Right lobe of liver (tissue), 6 donors: ENCODE results near the gene TMEM120B. TPM values are rescaled to one million over a fixed set of nuclear protein-coding genes. Genes with fewer than 3 reads are reported as not detected.
A peak's percentile ranks its signal among the peaks of the same experiment; 100 is the strongest.

Source experiments
- ATAC-seq, 4 donors: fragments of 200-7000 bp; cut with Tn5 transposase; one replicate each; pipeline ENCODE4 v1.9.1; 2020; ENCODE audit warnings: mild to moderate bottlenecking in 4 of 4, moderate library complexity in 4 of 4
- DNase-seq, 3 donors: peaks; one replicate each; pipeline ENCODE4 v3.0.0-alpha.2; 2020
- H3K27ac ChIP-seq, 3 donors: fragments of 200-600 bp; one replicate each; pipeline ENCODE4 v1.8.0; 2022
- H3K27me3 ChIP-seq, 2 donors: fragments of 200-600 bp; one replicate each; pipeline ENCODE4 v1.8.0; 2022
- H3K36me3 ChIP-seq, 4 donors: fragments of 200-600 bp; sonication (generic) in 1 of 4; one replicate each; pipeline versions ENCODE4 v1.5.1 to v1.8.0; 2017 to 2022; ENCODE audit warnings: control low read depth in 1 of 4
- H3K4me1 ChIP-seq, 4 donors: fragments of 200-600 bp; sonication (generic) in 1 of 4; one replicate each; pipeline versions ENCODE4 v1.5.1 to v1.8.0; 2017 to 2022; ENCODE audit warnings: control low read depth in 1 of 4
- H3K4me3 ChIP-seq, 3 donors: fragments of 200-600 bp; one replicate each; pipeline ENCODE4 v1.8.0; 2022
- H3K9me3 ChIP-seq, 4 donors: fragments of 200-600 bp; sonication (generic) in 1 of 4; one replicate each; pipeline versions ENCODE4 v1.5.1 to v1.8.0; 2017 to 2022; ENCODE audit warnings: control low read depth in 1 of 4
- POLR2A ChIP-seq: fragments of 450-650 bp; IDR thresholded peaks from one replicate; pipeline ENCODE4 v1.6.1; 2017; ENCODE audit warnings: antibody characterized with exemption, mild to moderate bottlenecking
- WGBS: methylation state at CpG from one replicate; pipeline ENCODE4 v1.1.6; 2018; ENCODE audit warnings: low coverage, low lambda C conversion rate; ENCODE audit not compliant: insufficient coverage; ENCODE audit errors: missing lambda C conversion rate; 5-methylcytosine and 5-hydroxymethylcytosine counted together
- intact Hi-C, 2 donors: fragments of 100-400 bp; cut with DNase I; formaldehyde crosslinking; loops; one replicate each; pipeline versions ENCODE4 v1.11.2 to v1.14.1; 2022
- total RNA-seq, 6 experiments: library from RNA; depleted of rRNA in 2 of 6; stranded (reverse); fragments of >200 nt in 2 of 6; fragmentation: NEBNext Ultra II Directional in 3 of 6; extraction: Animal tissue kit (Norgen Biotek cat#: 25700) in 3 of 6; gene quantifications; one replicate each; pipeline versions ENCODE4 v1.1.0 to v1.2.4, GENCODE V29; 2016 to 2023
- TF ChIP-seq, protein P1 (sequence below), 4 donors: fragments of 200-600 bp in 3 of 4; fragments of 450-650 bp in 1 of 4; IDR thresholded peaks; one replicate each; pipeline versions ENCODE4 v1.5.1 to v1.8.0; 2016 to 2022; ENCODE audit warnings: antibody characterized with exemption in 4 of 4, mild to moderate bottlenecking in 2 of 4
- donor health status: DM: no; HTN: yes; CAD: no.
- donor health status: DM: no; HTN: no; CAD: no.
- donor health status: DM: no; HTN: no; CAD: no.
- donor health status: DM: no; HTN: yes; CAD: no.
- donor health status: DM: no; HTN: yes; CAD: no.

The TMEM120B gene
- total RNA-seq, 6 experiments from 2014 or later = 3.3 to 6.4 (median 4.7) TPM

DNA sequence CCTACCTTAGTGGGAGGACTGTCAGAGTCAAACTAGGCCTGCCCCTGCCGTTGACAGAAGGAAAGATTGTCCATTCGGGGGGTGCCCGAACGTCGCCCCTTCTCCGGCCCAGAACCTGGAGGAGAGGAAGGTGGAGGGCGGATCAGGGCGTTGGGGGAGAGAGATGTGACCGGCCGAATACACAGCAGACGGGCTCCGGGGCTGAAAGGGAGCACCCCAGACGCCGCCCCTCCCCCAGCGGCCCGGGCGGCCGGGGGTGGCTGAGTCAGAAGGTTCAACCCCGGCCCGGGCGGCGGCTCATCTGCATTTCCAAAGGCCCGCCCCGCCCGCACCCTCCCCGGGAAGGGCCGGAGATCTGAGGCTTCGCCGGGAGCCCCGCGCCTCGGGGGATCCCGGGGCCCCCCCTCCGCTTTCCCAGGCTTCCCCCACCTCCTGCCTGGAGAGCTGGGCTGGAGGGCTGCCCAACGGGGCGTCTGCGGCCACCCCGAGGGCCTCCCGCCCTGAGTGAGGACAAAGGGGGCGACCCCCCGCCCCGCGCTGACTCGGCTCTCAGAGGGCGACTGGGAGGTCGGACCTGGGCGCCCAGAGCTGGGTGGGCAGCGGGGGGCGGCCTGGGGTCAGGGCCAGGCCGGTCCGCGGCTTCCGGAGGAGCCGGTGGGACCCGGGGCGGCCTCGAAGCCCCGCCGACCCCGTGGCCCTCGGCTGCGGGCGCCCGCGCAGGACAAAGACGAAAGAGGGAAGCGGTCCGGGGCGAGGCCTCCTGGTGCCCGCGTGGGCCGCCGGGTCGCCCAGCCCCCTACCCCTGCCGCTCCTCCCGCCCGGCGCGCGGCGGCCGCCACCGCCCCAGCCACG, 87.5 kb downstream of the TMEM120B start:
- Histone ChIP-seq H3K4me3 (peak overlapping the region; percentile 53 to 67 (median 65)), H3K4me1 (peaks cover 0 to 38% (median 8%) of the 10 kb centered on the region in 4 donors), H3K36me3 (peaks cover 0 to 4% (median 0%) of the 10 kb centered on the region in 4 donors), H3K27ac (peak overlapping the region; percentile 100), H3K27me3 (no peaks in the 10 kb centered on the region), H3K9me3 (no peaks in the 10 kb centered on the region)
- ATAC-seq = peak; percentile 42 to 55 (median 44)
- TF ChIP-seq, protein P1, sequence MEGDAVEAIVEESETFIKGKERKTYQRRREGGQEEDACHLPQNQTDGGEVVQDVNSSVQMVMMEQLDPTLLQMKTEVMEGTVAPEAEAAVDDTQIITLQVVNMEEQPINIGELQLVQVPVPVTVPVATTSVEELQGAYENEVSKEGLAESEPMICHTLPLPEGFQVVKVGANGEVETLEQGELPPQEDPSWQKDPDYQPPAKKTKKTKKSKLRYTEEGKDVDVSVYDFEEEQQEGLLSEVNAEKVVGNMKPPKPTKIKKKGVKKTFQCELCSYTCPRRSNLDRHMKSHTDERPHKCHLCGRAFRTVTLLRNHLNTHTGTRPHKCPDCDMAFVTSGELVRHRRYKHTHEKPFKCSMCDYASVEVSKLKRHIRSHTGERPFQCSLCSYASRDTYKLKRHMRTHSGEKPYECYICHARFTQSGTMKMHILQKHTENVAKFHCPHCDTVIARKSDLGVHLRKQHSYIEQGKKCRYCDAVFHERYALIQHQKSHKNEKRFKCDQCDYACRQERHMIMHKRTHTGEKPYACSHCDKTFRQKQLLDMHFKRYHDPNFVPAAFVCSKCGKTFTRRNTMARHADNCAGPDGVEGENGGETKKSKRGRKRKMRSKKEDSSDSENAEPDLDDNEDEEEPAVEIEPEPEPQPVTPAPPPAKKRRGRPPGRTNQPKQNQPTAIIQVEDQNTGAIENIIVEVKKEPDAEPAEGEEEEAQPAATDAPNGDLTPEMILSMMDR (IDR thresholded peaks at IDR 0.05) = no peak
- TF ChIP-seq POLR2A = peak; percentile 55
- intact Hi-C loops = loop anchor here in 1 of 2 donors (10.0 kb wide), 1 partner anchor 85 kb away; the partner anchor contains the start of gene PSMD9
- no CpG with 5 or more reads among the region's 84 CpGs for WGBS
- peak; percentile 93 to 94 (median 94) for DNase-seq

DNA sequence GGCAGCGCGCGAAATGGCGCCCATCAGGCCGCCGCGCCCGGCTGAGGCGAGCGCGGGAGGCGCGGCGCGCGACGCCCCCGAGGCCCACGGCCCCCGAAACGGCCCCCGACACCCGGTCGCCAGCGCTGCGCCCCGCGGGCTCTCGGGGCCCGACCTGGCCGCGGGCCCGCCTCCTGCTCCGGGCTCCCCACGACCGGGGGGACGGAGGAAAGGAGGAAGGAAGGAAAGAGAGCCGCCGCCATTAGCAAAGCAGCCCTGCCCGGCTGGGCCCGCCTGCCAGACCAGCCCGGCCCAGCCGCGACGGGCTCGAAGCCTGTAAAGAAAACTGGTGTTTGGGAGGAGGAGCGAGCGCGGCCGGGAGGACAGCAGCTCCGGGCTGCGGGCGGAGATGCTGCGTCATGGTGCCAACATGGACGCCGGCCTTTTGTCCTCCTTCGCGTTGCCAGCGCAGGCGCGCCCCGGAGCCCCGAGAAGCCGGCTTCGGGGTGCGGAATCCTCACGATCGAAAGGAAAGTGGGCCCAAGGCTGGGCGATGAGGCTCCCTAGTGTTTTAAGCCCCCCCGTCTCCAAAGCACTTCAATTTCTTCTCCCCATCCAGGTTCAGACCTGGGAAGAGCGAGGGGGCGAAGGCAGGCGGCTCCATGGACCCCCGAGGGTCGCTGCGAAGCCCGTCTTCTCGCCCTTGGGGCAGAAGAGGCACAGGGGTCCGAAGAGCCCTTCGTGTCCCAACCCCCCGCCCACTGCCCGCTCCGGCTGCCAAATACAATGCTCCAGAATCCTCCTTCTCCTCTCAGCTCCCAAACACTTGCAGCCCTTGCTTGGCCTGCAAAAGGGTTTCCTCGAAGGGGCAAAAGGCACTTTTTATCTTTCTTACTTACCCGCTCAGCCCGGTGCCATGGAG, 88.4 kb downstream of the TMEM120B start:
- WGBS = 1% methylated on average over 16 of the region's 86 CpGs
- ATAC-seq = peak in 3 of 4 donors; percentile 1 to 13 (median 5)
- H3K4me1 ChIP-seq = peaks cover 0 to 32% (median 4%) of the 10 kb centered on the region in 4 donors

DNA sequence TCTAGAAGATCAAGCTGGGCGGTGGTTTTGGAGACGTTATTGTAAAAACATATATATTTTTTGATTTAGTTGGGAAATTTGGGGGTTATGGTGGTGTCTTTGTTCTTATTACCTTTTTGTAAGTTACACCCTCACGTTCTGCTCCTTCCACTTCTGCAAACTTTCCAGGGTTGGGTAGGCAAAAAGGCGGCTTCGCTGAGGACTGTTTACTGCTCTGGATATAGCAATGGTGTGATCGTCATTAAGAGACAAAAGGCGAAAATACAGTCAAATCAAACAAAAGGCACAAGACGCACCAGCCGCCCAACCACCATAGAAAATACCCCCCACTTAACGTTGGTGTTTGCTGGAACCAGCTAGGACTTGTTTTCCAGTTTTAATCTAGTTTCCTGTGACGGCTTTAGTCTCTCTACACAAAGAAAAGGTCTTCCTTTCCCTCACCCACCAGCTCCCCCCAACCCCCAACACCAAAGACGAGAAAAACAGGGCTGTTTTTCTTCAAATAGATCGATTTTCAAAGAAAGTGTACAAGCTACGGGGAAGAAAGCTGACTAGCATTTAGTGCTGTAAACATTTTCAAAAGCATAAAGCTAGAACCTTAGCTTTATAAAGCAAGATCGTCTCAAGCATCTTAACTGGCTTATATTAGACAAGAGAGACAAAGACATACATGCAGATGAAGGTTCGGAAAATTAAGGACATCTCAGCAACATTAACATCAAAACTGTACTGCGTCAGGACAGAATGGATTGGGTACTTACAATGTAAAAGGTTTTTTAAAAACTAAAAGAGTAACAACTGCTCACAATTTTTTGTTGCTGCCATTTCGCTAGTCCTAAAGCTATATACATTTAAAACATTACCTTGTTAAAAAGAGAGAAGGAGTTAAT, 89.3 kb downstream of the TMEM120B start:
- peak in 1 of 3 donors; percentile 16 for DNase-seq
- WGBS = 2% methylated on average over 18 of the region's 18 CpGs
- intact Hi-C loops = loop anchor here in 1 of 2 donors (10.0 kb wide), 1 partner anchor 83 kb away; the partner anchor contains the start of gene PSMD9

More for the DNA sequence above, 88.4 kb downstream of the TMEM120B start:
- Histone ChIP-seq H3K4me3 (peak overlapping the region; percentile 65 to 83 (median 67)), H3K9me3 (no peaks in the 10 kb centered on the region), H3K27ac (peak overlapping the region; percentile 100), H3K27me3 (no peaks in the 10 kb centered on the region), H3K36me3 (no peaks in the 10 kb centered on the region)
- TF ChIP-seq POLR2A = peak; percentile 80
- TF ChIP-seq, protein P1 (IDR thresholded peaks at IDR 0.05) = no peak
- DNase-seq = peak; percentile 82 to 90 (median 83)
- intact Hi-C loops = loop anchor here in 1 of 2 donors (10.0 kb wide), 1 partner anchor 84 kb away; the partner anchor contains the start of gene PSMD9

More for the DNA sequence above, 89.3 kb downstream of the TMEM120B start:
- Histone ChIP-seq H3K27ac (peak overlapping the region; percentile 100), H3K4me1 (peaks cover 0 to 28% (median under 1%) of the 10 kb centered on the region in 4 donors), H3K9me3 (no peaks in the 10 kb centered on the region), H3K27me3 (no peaks in the 10 kb centered on the region), H3K4me3 (peak overlapping the region; percentile 65 to 83 (median 67)), H3K36me3 (no peaks in the 10 kb centered on the region)
- TF ChIP-seq POLR2A = no peak
- TF ChIP-seq, protein P1 (IDR thresholded peaks at IDR 0.05) = no peak
- no peak for ATAC-seq
